Sciatic nerve (tissue), 2 donors: ENCODE results near the gene PTTG1IP. TPM values are rescaled to one million over a fixed set of nuclear protein-coding genes. Genes with fewer than 3 reads are reported as not detected.
A peak's percentile ranks its signal among the peaks of the same experiment; 100 is the strongest.
"Not testable (repeated sequence)": the region's sequence is repeated elsewhere in the genome, so short reads cannot be mapped to it uniquely, and the experiment has no call there.

ENCODE experiments used
- ATAC-seq: fragments of 200-7000 bp; cut with Tn5 transposase; one replicate; pipeline ENCODE4 v1.9.1; 2020; ENCODE audit warnings: mild to moderate bottlenecking, moderate library complexity
- DNase-seq: peaks from one replicate; pipeline ENCODE4 v3.0.0-alpha.2; 2020; ENCODE audit warnings: low spot score
- intact Hi-C: fragments of 100-400 bp; cut with DNase I; formaldehyde crosslinking; loops from one replicate; pipeline ENCODE4 v1.14.2; 2022
- total RNA-seq: library from RNA; stranded (reverse); fragmentation: NEBNext Ultra II Directional; extraction: Animal tissue kit (Norgen Biotek cat#: 25700); gene quantifications from one replicate; pipeline ENCODE4 v1.2.1, GENCODE V29; 2021
- donor health status: DM: no; HTN: no; CAD: no.
- donor health status: DM: no; HTN: no; CAD: no.

PTTG1IP gene
- total RNA-seq, 1 donor from 2014 or later: 192 TPM

DNA sequence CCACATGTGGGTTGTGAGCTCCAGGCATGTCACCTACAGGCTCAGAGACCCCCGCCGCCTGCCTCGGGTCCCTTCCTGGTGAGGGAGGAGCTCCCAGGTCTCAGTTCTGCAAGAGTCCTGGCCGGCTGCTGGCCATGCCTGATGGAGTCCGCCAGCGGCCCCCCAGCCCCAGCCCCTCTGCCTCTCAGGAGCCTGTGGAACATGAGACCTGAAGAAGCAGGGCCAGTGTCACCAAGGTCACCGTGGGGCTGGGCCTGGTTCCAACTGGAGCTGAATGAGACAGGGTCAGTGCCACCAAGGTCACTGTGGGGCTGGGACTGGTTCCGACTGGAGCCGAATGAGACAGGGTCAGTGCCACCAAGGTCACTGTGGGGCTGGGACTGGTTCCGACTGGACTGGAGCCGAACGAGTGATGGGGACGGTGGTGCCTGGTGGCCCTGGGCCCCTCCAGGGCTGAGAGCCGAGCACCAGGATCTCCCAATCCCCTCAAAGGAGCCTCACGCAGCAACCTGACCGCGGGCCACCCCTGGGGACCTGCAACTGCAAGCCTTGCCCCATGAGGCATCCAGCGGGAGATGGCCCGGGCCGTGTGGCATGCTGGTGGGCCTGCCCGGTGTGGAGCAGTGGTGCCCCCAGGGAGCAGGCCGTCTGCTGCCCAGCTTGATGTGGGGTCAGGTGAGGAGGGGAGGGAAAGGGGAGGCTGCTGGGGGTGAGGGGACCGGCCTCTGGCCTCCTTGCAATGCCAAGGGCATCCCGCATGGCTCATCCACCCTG, 14.5 kb upstream of the PTTG1IP start:
- intact Hi-C loops: no loop called here
- ATAC-seq: no peak
- no peak for DNase-seq

DNA sequence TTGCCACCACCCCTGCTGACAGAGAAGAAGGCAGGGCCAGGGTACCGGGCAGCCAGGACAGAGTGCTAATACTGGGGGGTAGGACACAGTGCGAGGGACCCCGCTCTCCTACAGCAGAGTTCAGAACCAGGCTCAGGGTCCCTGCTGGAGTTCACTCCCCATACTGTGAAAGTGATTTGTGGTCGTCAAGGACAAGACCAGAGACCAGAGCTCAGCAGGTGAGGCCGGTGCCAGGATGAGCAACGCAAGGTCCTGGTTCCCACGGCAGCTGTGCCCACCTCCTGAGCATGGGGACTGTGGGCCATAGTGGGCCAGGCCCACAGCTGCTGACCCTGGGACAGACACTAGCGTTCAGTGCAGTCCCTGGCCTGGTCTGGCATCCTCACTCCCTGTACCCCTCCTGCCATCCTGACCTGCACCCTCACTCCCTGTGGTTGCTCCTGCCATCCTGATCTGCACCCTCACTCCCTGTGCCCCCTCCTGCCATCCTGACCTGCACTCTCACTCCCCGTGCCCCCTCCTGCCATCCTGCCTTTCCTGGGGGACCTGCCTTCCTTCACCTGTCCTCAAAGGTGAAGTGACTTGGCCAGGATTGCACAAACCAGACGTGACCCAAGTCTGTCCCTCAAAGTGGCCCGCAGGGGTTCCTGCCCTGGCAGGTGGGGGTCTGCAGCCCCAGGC, 13.8 kb upstream of the PTTG1IP start:
- DNase-seq (no peak), ATAC-seq (no peak)
- intact Hi-C loops: no loop called here

DNA sequence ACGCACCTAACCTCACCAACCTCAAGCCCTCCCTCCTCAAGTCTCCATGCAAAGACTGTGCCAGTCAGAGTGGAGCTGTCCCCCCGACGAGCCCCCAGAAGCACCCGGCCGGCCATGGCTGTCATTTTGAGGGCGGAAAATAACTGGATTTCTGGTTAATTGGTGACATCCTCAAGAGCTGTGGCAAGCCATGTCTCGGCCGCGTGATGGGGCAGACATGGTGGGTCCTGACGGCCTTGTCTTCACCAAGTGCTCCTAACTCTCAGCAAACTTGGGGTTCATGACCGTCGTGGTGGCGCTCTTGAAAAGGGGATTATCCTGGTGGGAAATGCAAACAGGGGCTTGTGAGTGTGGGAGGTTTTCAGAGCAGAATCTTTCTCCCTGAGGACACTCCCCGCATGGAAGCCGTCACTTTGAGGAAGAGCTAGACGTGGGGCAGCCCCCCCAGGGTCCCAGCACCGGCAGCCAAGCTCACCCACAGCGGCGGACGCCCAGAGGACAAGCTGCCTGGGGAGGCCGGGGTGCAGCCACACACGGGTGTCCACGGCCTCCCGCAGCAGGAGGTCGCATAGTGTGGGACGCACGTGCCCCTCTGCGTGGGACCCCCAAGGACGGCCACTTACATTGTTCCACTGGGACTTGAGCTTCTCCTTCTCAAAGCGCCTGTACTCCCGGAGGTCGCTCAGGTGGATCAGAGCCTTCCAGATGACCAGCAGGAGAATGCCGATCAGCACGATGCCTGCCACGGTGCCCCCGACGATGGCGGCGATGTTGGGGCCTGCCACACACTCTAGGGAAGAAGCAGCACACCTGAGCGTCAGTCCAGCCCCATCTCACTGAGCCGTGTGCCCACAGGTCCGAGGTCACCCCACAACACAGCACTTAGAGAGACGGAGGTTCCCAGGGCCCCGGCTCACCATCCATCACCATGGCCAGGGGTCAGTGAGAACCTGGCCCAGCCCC, 12.9 kb upstream of the PTTG1IP start:
- ATAC-seq: no peak
- intact Hi-C loops: no loop called here
- DNase-seq: no peak

DNA sequence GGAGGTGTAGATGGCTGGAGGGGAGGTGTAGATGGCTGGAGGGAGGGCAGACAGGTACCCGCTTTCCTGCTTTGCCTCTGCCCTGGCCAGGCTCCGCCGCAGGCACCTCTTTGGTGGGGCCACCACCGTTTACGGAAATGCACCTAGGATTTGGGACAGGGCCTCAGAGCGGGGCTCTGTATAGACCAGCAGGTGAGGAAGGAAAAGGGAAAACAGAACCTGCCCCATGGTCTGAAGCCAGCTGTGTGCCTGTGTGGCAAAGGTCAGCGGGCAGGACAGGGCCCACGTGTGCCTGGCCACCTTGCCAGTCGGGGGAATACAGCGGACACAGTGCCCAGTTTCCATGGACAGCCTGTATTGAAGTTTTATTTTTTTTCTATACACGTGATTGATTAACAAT, 12.1 kb upstream of the PTTG1IP start:
- intact Hi-C loops: no loop called here
- ATAC-seq: no peak
- no peak for DNase-seq

DNA sequence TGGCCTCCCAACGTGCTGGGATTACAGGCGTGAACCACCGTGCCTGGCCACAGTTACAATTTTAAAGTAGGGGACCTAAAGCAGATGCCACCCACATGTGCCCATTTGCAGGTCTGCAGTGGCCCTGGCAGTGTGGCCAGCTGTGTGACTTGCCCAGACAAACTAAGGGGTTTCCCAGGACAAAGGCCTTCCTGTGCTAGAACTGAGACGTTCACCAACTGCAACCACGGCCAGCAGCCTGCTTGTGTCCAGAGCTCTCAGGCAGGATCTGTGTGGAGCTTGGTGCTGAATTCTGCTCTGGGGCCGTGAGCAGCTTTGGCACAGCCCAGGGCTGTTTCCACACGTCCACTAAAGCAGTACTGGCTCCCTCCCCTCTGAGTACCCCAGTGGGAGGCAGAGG, 10.6 kb upstream of the PTTG1IP start:
- intact Hi-C loops: no loop called here
- DNase-seq: no peak
- ATAC-seq: no peak

DNA sequence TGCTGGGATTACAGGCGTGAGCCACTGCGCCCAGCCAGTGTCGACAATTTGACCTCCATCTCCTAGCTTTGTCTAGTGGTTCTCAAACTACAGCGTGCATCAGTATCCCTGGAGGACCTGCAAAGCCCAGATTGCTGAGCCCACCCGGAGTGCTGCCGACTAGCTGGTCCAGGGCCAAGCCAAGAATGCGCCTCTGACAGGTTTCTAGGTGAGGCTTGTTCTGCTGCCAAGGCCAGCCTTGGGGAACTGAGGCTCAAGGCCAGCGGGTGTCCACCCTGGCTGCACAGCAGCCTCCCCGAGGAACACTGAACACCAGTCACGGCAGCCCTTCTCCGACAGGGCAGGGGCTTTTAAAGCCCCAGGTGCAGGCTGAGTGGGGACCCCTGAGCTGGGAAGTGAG, 9.8 kb upstream of the PTTG1IP start:
- no peak for DNase-seq
- intact Hi-C loops: no loop called here
- no peak for ATAC-seq

DNA sequence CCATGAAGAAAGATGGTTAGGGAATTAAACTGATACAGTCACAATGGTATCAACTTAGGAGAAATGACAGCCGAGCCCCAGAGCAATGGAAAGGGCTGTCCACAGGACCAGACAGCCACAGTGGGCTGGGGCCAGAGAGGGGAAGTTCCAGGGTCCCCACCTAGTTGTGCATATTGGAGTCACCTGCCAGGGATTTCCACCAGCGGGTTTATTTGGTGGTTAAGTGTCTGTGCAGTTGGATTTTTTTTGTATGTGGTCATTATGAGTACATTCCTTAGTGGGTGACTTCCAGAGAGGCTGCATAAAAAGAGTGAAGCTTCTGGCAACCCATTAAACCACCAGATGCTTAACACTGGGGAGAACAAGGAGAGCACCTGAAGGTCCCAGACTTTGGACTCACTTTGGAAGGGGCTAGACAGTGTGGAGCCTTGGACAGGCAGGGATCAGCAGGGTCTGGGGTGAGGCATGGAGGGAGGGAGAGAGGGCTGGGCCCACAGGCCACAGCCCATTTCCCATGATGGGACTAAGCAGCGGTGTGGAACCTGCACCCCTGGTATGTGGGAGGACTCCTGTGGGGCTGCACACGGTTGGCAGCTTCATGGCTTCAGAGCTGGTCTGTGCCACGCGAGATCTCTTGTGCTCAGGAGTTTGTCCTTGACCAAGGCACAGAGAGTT, 7.8 kb upstream of the PTTG1IP start:
- peak; percentile 27 for ATAC-seq
- DNase-seq: no peak
- intact Hi-C loops: no loop called here

DNA sequence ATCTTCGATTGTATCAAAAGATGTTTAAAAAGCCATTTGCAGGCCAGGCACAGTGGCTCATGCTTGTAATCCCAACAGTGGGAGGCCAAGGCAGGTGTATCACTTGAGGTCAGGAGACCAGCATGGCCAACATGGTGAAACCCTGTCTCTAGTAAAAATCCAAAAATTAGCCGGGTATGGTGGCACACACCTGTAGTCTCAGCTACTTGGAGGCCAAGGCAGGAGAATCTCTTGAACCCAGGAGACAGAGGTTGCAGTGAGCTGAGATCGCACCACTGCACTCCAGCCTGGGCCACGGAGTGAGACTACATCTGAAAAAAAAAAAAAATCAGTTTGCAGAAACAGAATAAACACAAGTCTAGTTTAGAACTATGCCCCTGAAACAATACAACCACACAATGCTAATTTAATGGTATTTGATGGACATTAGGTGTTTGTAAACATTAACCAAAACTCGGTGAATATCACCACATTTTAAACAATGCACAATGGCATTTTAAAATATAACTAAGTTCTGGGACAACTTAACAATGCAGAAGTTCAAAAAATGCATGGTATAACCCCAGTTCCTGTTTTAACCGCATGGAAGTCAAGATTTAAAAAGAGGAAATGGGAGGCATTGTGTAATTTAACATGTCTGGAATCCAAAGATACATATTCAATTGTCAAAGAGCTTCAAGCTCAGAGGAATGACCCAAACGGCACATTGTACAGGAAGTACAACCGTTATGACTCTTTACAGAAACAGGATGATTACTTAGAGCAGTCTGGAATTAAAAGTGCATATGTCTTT, 7.1 kb upstream of the PTTG1IP start:
- peak; percentile 52 for ATAC-seq
- DNase-seq: no peak
- intact Hi-C loops: no loop called here

DNA sequence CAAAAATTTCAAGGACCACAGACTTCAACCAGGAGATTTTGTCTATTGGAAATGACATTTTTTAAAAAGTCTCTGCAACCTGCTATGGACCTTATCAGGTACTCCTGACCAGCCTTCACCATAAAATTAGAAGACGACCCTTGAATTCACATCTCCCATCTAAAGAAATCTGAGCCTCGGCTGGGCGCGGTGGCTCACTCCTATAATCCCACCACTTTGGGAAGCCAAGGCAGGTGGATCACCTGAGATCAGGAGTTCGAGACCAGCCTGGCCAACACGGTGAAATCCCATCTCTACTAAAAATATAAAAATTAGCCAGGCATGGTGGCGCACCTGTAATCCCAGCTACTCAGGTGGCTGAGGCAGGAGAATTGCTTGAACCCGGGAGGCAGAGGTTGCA, 5.7 kb upstream of the PTTG1IP start:
- intact Hi-C loops, DNase-seq, ATAC-seq: not testable (repeated sequence)

DNA sequence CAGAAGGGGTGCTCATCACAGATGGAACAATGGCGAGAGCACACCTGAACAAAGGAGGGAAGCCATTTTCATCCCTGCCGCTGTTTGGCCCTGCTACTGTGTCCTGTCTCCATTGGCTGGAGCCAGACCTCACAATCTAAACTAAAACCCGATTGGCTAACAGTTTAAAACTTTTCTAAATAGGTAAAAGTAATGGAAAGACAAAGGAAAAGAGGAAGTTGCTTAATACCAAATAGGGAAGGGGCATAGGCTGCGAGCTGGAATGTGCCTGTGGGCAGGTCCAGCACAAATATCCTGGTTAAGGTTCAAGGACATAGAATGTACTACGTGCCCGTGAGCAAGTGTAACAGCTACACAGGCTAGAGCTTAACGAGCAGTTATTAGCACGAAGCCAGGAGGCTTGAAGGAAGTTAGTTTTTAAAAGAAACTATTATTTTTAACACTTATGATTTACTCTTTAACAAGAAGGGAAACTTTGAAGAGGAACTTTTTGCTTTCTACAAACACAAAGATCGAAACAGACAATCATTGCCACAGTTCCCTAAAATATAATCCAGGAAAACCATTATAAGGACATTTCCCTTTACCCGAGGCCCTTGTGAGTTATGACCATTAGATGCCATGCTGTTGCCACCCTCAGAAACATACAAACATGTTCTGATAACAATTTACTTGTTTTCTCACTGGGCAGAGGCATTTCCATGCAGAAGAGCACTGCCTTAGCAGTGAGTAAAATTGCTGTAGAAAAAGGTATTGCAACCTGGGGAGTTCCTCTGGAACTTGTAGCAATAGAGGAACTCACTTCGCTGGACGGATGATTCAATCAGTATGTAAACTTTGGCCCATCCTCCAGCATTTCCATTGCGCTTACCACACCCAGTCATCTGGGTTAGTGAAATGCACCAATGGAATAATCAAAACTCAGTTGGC, 4.8 kb upstream of the PTTG1IP start:
- no peak for ATAC-seq
- intact Hi-C loops: no loop called here
- no peak for DNase-seq

DNA sequence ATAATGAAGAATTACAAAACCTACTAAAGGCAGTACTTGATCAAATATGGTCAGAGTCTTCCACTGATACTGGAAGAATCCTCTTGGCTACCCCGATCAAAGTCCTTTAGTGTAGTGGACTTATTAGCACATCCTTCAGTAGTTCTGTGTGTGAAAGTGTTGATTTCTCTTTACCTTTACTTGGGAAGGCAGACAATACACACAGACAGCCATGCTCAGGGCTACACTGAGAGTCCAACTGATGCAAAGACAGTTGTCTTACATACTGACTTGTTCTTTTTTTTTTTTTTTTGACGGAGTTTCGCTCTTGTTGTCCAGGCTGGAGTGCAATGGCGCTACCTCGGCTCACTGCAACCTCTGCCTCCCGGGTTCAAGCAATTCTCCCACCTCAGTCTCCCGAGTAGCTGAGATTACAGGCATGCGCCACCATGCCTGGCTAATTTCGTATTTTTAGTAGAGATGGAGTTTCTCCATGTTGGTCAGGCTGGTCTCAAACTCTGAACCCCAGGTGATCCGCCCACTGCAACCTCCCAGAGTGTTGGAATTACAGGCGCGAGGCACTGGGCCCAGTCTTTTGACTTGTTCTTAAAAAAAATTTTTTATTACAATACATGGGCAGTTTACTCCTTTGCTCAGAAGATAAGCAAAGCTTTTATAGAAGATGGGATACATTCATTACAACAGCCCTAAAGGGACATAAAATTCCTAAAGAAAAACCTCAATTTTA, 3.5 kb upstream of the PTTG1IP start:
- DNase-seq (no peak), ATAC-seq (no peak)
- intact Hi-C loops: no loop called here

DNA sequence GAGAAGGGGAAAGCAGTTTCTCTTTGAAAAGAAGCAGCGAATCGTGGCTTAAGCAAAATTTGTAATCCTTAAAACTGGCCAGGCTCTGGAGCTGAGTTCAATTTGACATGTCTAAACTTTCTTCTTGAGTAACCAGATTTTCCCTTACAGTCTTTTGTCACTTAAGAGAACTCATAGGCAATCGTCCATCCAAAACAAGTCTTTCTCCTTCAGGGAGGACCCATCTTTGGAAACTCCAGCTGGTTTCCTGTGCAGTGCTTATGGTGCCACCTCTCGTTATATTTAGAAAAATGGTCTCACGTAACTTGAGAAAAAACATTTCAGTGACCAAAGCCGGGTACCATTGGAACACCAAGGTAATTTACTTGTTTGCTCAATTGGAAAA, 1.8 kb upstream of the PTTG1IP start:
- intact Hi-C loops: no loop called here
- DNase-seq: no peak
- peak; percentile 18 for ATAC-seq

DNA sequence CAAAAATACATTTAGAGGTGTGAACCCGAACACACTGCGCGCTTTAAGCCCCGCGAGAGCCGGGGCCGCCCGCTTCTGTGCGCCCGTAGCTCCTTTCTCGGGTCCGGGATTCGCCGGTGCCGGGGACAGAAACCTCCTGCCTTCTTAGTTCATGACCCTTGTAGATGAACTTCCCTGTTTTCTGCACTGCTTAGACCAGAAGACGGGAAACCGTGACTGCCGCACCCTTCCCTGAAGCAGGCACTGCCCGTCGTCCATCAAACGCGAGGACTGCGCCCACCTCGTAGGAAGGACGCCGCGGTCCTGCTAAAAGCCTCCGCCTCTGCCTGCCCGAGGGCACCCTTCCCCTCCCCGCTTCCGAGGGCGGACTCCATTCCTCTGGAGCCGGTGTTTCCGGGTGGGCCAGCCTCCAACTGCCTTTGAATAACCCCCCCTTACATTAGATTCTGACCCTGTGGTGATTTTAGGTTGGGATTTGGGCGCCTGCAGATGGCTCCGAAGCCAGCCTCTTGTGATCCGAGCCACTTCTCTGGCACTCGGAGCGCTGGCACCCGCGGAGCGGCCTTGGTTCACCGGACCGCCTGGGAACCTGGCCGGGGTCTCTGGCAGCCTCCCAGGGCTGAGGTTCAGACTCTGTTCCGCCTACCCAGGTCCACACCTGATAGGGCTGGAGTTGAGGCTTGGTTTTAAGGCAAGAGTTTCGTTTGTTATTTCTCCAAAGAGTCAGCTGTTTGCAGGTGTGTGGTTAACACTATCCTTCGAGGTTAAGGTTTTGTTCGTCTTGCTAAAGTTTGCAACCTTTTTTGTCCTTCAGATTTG, 1.2 kb upstream of the PTTG1IP start:
- DNase-seq: peak; percentile 81
- peak; percentile 21 for ATAC-seq
- intact Hi-C loops: no loop called here

DNA sequence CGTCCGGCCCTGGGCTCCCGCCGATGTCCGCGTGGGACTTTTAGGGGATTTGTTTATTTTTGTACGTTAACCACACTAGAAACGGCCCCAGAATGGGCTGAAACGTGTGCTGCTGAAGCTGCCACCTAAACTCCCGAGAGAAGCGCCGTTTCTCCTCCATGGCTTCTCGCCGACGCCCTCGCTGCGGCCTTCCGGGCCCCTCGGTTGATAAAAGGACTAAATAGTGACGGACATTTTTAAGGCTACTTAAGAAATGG, 678 bp upstream of the PTTG1IP start:
- no peak for ATAC-seq
- intact Hi-C loops: no loop called here
- no peak for DNase-seq

DNA sequence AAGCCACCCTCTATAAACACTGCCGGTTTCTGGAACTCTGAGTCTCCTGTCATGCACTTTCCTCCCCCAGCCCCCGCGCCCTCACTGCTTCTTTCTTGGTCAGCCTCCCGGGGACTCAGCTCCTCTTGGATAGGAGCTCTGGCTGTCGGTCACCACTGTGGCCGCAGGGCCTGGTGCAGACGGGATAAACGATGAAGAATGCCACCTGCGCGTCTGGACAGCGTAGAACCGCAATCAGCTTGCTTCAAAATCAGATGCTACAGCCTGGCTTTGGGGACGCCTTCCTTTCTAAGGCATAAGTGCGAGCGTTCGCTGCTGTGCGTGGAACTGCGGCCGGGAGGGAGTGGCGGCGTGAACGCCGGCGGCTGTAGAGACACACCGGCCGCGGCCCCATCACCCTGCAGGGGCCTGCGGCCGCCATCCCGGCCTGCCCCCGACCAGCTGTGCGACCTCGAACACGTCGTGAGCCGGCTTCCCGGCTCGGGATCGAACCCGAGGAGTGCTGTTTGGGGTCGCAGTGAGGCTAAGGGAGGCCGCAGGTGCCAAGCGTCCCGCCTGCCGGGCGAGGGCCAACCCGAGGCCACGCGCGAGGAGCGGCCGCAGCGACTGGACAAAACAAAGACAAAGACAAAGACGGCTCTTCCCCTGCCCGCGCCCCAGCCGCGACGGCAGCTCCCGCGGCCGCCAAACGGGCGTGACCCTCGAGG, 688 bp downstream of the PTTG1IP start:
- DNase-seq: no peak
- ATAC-seq: no peak
- intact Hi-C loops: no loop called here

DNA sequence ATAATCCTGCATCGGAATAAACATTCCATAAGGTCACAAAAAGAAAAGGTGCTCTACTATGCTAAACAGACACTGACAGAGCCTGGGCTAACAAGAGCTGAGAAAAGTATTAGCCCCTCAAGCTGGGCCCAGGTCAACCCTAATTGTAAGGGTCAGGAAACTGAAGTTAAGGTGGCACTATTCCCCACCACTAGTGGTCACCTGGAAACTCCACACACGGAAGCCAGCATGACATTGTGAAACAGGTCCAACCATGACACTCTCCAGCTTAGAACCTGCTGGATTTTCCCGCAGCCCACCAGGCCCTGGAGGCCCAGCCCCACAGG, 1.2 kb downstream of the PTTG1IP start:
- ATAC-seq (no peak), DNase-seq (no peak)
- intact Hi-C loops: no loop called here
